Activated naive CD4-positive, alpha-beta T cell (primary cell): ENCODE data around the gene ETV7.

Source experiments
- DNase-seq, 4 experiments: peaks; one replicate each; lab custom pipeline; 2025; lab: John Stamatoyannopoulos, UW

Gene ETV7

GRCh38 chr6:36383606-36384005, 3.9 kb downstream of the ETV7 start:
- no peak for DNase-seq

DNA sequence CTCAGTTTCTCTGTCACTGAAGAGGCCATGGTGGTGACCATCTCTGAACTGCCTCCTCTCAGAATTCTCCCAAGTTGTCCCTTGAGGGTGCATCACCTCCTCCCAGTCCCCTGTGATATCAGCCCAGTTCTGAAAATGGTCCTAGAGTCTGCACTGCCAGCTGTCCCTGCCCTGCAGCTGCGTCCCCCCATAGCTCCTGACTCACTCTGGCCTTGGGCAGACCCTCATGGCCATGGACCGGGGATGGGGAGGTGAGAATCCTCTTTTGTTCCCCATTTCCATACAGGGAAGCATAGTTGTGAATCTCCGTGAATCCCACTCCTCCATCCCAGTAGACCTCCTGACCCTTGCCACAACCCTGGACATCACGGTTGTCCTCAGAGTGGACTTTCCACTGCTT, 4.5 kb downstream of the ETV7 start:
- DNase-seq: no peak

DNA sequence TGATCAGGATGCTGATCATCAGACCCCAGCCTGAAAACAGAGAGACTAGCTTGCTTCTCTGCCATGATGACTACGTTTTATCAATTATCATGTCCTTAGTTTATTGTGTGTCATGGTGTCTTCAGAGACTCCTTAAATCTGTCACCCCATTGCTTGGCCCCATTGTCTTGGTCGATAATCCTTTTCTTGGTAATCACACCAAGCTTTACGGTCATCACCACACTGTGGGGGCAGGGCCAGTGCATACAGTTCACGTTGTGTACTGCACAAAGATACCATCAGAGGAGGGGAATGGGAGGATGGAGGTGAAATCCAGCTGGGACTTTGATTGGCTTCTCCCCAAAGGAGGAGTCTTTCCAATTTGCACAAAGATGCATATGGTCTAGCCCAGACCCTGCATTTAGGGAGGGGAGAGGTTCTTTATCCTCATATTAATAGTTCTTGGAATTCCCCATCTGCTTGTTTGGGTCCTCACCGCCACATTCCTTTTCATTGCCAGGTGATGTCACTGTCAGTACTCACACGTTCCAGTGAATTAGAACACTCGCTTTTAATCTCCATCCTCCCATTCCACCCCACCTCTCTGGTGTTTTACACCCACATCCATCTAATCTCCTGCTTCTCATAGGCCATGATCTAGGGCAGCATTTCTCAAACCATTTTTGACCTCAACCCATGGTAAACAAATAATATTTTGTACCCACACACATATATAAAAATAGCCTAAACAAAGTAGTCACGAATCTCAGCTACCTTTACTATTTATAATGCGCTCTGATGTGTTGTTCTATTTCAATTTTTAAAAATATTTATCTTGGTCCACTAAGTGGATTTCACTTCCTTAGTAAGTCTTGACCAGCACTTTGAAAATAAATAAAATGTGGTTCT, 5.7 kb downstream of the ETV7 start:
- DNase-seq: no peak

- DNase-seq: no peak
Observed at GRCh38 chr6:36380166-36380565, 7.3 kb downstream of the ETV7 start.

- DNase-seq: no peak
Observed at GRCh38 chr6:36378936-36379335, 8.5 kb downstream of the ETV7 start.

GRCh38 chr6:36378243-36378920, 9.1 kb downstream of the ETV7 start:
- DNase-seq: no peak

DNA sequence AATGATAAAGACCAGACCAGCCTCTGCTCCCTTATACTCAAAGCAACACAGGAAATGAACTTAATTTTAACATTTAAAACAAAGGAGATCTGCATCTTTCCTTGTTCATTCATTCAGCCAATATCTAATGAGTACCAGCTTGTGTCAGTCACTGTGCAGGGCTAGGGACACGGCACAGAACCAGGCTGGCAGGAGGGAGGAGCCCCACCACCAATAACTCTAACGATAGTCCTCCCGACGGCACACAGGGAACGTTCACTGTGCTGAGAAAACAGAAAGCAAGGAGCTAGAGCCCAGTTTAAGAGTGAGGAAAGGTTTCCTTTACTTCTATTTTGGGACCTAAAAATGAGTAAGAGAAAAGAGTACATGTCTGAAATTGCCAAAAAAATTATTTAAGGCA, 9.9 kb downstream of the ETV7 start:
- DNase-seq: no peak

DNA sequence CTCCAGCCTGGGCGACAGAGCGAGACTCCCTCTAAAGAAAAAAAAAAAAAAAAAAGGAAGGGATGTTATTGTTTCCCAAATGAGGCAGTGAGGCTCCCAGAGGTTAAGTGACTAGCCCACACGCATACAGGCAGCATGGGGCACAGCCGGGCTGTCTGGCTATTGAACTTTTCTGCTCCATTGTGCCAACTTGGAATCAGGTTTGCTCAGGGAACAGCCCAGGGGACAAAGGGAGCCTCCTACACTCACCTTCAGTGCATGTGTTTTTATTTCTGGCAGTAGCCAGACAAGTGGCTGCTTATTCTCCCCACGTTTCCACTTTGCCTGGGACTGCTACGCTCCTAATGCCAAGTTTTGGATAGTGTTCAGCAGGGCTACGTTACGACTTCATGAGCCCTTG, 10.7 kb downstream of the ETV7 start:
- DNase-seq: no peak

DNA sequence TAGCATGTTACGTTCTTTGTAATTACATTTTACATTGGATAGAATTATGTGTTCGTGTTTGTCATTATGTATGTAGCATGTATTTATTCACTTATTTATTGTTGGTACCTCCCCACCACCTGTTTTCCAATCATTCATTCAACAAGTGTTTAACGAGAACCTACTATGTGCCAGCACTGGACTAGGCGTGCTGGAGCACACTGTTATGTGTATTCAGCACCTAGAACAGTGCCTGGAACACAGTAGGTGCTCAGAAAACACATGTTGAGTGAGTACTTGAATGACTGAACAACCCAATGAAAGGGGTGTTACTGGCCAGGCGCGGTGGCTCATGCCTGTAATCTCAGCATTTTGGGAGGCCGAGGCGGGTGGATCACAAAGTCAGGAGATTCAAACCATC, 11.3 kb downstream of the ETV7 start:
- no peak for DNase-seq

DNA sequence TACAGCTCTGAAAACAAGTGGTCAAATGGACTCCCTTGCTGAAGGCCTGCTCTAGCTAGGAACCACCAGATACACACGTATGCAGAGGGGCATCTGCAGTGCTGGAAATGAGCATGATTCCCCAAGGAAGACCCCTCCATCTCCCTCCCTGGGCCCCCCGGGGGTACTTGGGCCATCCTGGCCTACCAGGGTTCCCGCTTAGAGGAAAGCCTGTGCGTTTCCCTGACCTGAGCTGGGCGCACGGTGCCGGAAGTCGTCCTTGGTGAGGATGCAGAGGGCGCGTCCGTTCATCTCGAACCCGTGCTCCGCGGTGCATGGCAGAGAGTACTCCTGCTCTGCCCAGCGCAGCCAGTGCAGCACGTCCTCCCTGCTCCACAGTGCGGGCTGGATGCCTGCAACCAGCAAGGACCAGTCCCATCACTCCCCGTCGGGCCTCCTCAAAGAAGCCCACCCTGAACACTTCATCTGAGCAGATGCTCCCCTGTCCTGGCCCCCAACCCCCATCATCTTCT, 11.8 kb downstream of the ETV7 start:
- DNase-seq: no peak

- no peak for DNase-seq
Observed at GRCh38 chr6:36374972-36375371, 12.5 kb downstream of the ETV7 start.

GRCh38 chr6:36374194-36374593, 13.3 kb downstream of the ETV7 start:
- no peak for DNase-seq

DNA sequence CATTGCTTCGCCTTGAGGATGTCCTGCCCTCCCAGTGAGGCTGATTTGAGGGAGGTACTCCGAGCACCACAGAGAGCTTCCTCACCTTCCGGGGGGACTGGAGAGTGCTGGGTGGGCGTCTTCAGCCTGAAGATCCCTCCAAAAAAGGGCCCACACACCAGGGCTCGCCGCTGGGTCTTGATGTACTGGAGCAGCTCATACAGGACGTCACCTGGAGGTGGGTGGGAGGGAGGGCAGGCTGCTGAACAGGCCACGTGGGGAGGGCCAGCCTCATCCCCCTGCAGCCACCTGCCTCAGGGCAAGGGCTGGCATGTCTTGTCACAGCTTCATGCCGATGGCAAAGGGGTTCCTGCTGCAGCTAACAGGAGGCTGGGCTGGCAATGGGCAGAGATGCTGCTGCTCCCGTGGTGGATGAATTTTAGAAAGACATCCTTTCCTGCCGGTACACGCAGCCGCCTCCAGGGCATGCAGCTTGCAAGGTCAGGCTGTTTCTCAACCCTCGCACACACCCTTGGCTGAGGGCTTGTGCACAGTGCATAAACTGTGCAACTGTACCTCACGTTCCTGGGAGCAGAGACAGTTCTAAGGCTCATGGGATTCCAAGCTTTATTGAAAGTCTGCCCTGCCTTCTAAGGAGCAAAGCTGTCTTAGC, 14.0 kb downstream of the ETV7 start:
- DNase-seq: no peak

- no peak for DNase-seq
Observed at GRCh38 chr6:36372088-36372487, 15.4 kb downstream of the ETV7 start.

DNA sequence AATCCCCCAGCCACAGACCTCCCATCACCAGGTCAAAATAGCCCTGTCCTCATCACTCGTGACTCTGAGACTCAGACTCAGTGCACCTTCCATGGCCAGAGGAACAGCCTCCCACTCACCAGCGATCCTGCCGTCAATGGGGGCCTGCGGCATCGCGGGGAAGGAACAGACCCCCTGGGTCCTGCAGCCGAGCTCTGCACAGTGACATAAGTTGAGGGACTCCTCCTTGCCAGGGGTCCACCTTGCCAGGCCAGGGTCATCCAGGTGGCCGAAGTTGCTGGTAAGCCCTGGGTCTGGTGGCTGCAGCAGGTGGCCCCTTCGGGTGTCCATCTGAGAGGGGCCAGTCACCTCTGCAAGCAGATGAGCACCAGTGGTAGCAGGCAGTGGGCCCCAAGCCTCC, 16.3 kb downstream of the ETV7 start:
- DNase-seq: no peak

DNA sequence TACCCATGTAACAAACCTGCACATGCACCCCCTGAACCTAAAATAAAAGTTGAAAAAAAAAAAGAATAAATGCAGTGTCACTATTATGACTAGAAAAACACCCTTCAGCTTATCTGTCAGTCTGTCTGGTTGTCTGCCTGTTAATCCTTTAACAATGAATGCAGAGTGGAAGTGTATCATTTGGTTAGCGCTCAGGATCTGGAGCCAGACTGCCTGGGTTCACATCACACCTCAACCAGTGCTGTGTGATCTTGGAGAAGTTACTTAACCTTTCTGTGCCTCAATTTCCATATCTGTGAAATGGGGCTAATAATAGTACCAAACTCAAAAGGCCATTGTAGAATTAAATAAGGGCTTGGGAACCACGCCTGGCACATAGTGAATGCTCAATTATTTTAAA, 16.8 kb downstream of the ETV7 start:
- no peak for DNase-seq

- no peak for DNase-seq
Observed at GRCh38 chr6:36368921-36369865, 18.3 kb downstream of the ETV7 start.

- DNase-seq: no peak
Observed at GRCh38 chr6:36368421-36368820, 19.0 kb downstream of the ETV7 start.

DNA sequence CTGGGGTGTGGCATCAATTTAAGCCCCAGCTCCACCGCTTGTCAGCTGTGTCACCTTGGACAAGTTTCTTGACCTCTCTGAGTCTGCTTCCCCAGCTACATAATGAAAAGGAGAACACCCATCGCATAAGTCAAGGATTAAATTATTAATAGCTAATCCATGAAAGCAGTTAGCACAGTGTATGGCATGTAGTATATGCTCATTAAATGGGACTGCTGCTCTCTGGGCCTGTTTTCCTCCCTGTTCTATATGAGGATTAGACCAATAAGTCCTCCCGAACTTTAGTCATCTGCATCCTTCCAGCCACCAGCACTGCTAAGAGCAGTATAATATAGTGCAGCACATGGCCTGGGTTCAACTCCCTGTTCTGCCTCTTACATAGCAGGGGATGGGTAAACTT, 19.7 kb downstream of the ETV7 start:
- DNase-seq: no peak

GRCh38 chr6:36364669-36365479, 22.6 kb downstream of the ETV7 start:
- no peak for DNase-seq
